Vagina (tissue), 2 donors: ENCODE measurements around the gene MACROD2. TPM values are rescaled to one million over a fixed set of nuclear protein-coding genes. Genes with fewer than 3 reads are reported as not detected.

Source experiments
- DNase-seq, 2 donors: peaks; one replicate each; pipeline ENCODE4 v3.0.0-alpha.2; 2017; ENCODE audit errors: extremely low spot score in 2 of 2
- H3K27ac ChIP-seq: fragments of 200-600 bp; sonication (generic); one replicate; pipeline ENCODE4 v1.5.1; 2019
- H3K27me3 ChIP-seq: fragments of 200-600 bp; sonication (generic); one replicate; pipeline ENCODE4 v1.5.1; 2019
- H3K36me3 ChIP-seq, 2 donors: fragments of 200-600 bp; sonication (generic); one replicate each; pipeline ENCODE4 v1.5.1; 2017 to 2019
- H3K4me1 ChIP-seq: fragments of 200-600 bp; sonication (generic); one replicate; pipeline ENCODE4 v1.5.1; 2019
- H3K4me3 ChIP-seq, 2 donors: fragments of 200-600 bp; sonication (generic); 1 replicate in 1 of 2; 2 replicates in 1 of 2; pipeline ENCODE4 v1.5.1; 2016 to 2019
- H3K9me3 ChIP-seq: fragments of 200-600 bp; sonication (generic); one replicate; pipeline ENCODE4 v1.5.1; 2019
- POLR2A ChIP-seq, 2 donors: fragments of 450-650 bp; IDR thresholded peaks; one replicate each; pipeline ENCODE4 v1.6.1; 2017; ENCODE audit warnings: antibody characterized with exemption in 2 of 2, mild to moderate bottlenecking in 2 of 2, moderate library complexity in 2 of 2
- POLR2AphosphoS5 ChIP-seq, 2 donors: sonication (generic); formaldehyde crosslinking; IDR thresholded peaks; one replicate each; pipeline ENCODE4 v1.9.0; 2017; ENCODE audit warnings: antibody characterized with exemption in 2 of 2, mild to moderate bottlenecking in 2 of 2, low read depth in 1 of 2; ENCODE audit not compliant: insufficient read depth in 1 of 2
- intact Hi-C: fragments of 100-400 bp; cut with DNase I; formaldehyde crosslinking; loops from one replicate; pipeline ENCODE4 v1.15.1; 2023
- total RNA-seq: library from RNA; depleted of rRNA; stranded (reverse); fragments of >200 nt; gene quantifications from one replicate; pipeline ENCODE4 v1.2.3, GENCODE V29; 2016
- TF ChIP-seq, protein P1 (sequence below), 3 experiments: fragments of 450-650 bp in 2 of 3; fragments of 200-600 bp in 1 of 3; sonication (generic) in 1 of 3; IDR thresholded peaks; one replicate each; pipeline ENCODE4 v1.5.1; 2017 to 2019; ENCODE audit warnings: antibody characterized with exemption in 3 of 3, mild to moderate bottlenecking in 2 of 3, moderate library complexity in 2 of 3

MACROD2 gene
- total RNA-seq, 1 donor from 2014 or later: 12.5 TPM

DNA sequence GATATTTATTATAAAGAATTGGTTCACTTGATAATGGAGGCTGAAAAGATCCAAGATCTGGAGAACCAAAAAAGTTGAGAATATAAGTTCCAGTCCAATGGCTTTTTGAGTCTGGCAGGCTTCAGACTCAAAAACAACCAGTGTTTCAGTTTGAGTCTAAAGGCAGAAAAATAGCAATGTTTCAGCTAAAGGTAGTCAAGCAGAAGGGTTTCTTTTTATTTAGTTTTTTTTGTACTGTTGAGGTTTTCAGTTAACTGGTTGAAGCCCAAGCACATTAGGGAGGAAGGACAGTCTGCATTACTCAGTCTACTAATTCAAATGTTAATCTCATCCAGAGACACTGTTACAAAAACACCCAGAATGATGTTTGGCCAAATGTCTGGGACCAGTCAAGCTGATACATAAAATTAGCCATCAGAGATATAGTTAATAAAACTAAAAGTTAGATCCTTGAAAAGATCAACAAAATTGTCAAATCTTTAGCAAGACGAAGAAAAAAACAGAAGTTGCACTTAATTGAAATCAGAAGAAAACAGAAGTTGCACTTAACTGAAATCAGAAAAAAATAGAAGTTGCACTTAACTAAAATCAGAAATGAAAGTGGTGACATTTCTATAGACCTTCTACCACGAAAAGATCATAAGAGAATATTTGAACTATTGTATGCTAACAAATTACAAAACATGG is 1322.4 kb downstream of the MACROD2 start:
- Histone ChIP-seq H3K9me3 (no peaks in the 10 kb centered on the region), H3K4me1 (no peaks in the 10 kb centered on the region), H3K4me3 (no peak overlapping the region), H3K27me3 (no peaks in the 10 kb centered on the region), H3K27ac (no peak overlapping the region), H3K36me3 (no peaks in the 10 kb centered on the region)
- no peak for DNase-seq
- TF ChIP-seq POLR2AphosphoS5 (IDR thresholded peaks at IDR 0.05; ENCODE audit: insufficient read depth in 1 of 2, low read depth in 1 of 2): no peak
- TF ChIP-seq POLR2A (IDR thresholded peaks at IDR 0.05): no peak
- TF ChIP-seq, protein P1, sequence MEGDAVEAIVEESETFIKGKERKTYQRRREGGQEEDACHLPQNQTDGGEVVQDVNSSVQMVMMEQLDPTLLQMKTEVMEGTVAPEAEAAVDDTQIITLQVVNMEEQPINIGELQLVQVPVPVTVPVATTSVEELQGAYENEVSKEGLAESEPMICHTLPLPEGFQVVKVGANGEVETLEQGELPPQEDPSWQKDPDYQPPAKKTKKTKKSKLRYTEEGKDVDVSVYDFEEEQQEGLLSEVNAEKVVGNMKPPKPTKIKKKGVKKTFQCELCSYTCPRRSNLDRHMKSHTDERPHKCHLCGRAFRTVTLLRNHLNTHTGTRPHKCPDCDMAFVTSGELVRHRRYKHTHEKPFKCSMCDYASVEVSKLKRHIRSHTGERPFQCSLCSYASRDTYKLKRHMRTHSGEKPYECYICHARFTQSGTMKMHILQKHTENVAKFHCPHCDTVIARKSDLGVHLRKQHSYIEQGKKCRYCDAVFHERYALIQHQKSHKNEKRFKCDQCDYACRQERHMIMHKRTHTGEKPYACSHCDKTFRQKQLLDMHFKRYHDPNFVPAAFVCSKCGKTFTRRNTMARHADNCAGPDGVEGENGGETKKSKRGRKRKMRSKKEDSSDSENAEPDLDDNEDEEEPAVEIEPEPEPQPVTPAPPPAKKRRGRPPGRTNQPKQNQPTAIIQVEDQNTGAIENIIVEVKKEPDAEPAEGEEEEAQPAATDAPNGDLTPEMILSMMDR (IDR thresholded peaks at IDR 0.05): no peak
- intact Hi-C loops: no loop called here

GRCh38 chr20:15318682-15319081 is 1323.4 kb downstream of the MACROD2 start:
- DNase-seq: no peak
- Histone ChIP-seq H3K27ac (no peak overlapping the region), H3K4me3 (no peak overlapping the region), H3K27me3 (no peaks in the 10 kb centered on the region), H3K36me3 (no peaks in the 10 kb centered on the region), H3K9me3 (no peaks in the 10 kb centered on the region), H3K4me1 (no peaks in the 10 kb centered on the region)
- intact Hi-C loops: no loop called here
- TF ChIP-seq POLR2AphosphoS5 (IDR thresholded peaks at IDR 0.05; ENCODE audit: insufficient read depth in 1 of 2, low read depth in 1 of 2) (no peak), POLR2A (IDR thresholded peaks at IDR 0.05) (no peak)
- TF ChIP-seq, protein P1 (IDR thresholded peaks at IDR 0.05): no peak

DNA sequence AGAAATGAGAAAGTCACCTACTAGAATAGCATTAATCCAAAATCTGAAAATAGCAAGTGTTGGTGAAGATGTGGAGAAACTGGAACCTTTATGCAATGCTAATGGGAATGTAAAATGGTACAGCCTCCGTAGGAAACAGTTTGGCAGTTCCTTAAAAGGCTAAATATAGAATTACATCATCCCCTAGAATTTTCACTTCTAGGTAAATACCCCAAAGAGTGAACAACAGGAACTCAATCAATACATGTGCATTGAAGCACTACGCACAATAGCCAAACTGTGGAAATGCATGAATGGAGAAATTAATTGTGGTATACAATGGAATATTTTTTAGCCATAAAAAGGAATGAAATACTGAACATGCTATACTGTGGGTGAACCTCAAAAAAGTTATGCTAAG is 1324.1 kb downstream of the MACROD2 start:
- TF ChIP-seq POLR2A (IDR thresholded peaks at IDR 0.05): no peak
- TF ChIP-seq POLR2AphosphoS5 (IDR thresholded peaks at IDR 0.05; ENCODE audit: insufficient read depth in 1 of 2, low read depth in 1 of 2): no peak
- TF ChIP-seq, protein P1 (IDR thresholded peaks at IDR 0.05): no peak
- Histone ChIP-seq H3K27me3 (no peaks in the 10 kb centered on the region), H3K9me3 (no peaks in the 10 kb centered on the region), H3K36me3 (no peaks in the 10 kb centered on the region), H3K27ac (no peak overlapping the region), H3K4me1 (no peaks in the 10 kb centered on the region), H3K4me3 (no peak overlapping the region)
- intact Hi-C loops: no loop called here
- no peak for DNase-seq

DNA sequence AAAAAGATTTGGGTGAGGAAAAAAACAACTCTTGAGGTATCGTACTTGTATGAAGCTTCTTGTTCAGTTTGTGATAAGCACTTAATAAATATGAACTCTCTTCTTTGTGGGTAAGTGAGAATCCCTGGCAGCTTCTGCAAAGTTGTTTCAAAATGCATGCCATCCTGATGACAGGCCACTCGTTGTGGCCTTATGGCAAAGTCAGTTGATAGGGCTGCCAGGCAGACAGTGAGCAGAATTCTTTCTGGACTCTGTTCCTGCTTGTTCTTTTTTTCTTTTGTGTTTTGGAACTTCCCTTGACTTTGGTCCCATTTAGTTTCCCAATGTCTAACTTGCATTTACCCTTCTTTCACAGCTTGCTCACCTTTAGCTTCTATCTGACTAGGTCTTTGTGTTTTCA is 1325.6 kb downstream of the MACROD2 start:
- intact Hi-C loops: no loop called here
- Histone ChIP-seq H3K27ac (no peak overlapping the region), H3K9me3 (no peaks in the 10 kb centered on the region), H3K4me1 (no peaks in the 10 kb centered on the region), H3K4me3 (no peak overlapping the region), H3K27me3 (no peaks in the 10 kb centered on the region), H3K36me3 (no peaks in the 10 kb centered on the region)
- TF ChIP-seq POLR2AphosphoS5 (IDR thresholded peaks at IDR 0.05; ENCODE audit: insufficient read depth in 1 of 2, low read depth in 1 of 2) (no peak), POLR2A (IDR thresholded peaks at IDR 0.05) (no peak)
- TF ChIP-seq, protein P1 (IDR thresholded peaks at IDR 0.05): no peak
- DNase-seq: no peak

DNA sequence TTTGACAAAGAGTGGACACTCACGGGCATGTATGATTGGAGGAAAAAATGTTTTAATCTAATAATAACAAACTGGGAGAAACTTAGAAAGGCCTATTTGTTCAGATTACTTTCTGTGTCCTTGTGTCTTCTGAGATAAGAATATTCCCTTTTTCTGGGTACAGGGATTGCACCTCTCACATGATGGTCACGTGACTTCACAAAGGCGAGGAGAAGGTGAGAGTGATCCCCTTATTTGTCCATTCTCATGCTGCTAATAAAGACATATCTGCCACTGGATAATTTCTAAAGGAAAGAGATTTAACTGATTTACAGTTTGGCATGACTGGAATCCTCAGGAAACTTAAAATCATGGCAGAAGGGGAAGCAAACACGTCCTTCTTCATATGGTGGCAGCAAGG is 1331.8 kb downstream of the MACROD2 start:
- no peak for DNase-seq
- Histone ChIP-seq H3K4me3 (no peak overlapping the region), H3K9me3 (no peaks in the 10 kb centered on the region), H3K27ac (no peak overlapping the region), H3K27me3 (no peaks in the 10 kb centered on the region), H3K36me3 (no peaks in the 10 kb centered on the region), H3K4me1 (no peaks in the 10 kb centered on the region)
- TF ChIP-seq POLR2A (IDR thresholded peaks at IDR 0.05): no peak
- TF ChIP-seq POLR2AphosphoS5 (IDR thresholded peaks at IDR 0.05; ENCODE audit: insufficient read depth in 1 of 2, low read depth in 1 of 2): no peak
- TF ChIP-seq, protein P1 (IDR thresholded peaks at IDR 0.05): no peak
- intact Hi-C loops: no loop called here
